BE2C (cell line): Measurements from ENCODE around the gene GLS.
A peak's percentile ranks its signal among the peaks of the same experiment; 100 is the strongest.

Experiments
- DNase-seq: peaks from one replicate; pipeline ENCODE4 v3.0.0-alpha.2; 2020
- H3K27me3 ChIP-seq: fragments of 250-450 bp; sonication (Bioruptor Pico); 2 replicates; pipeline ENCODE4 v1.5.1; 2020; ENCODE audit warnings: mild to moderate bottlenecking
- H3K36me3 ChIP-seq: fragments of 250-450 bp; sonication (Bioruptor Pico); 2 replicates; pipeline ENCODE4 v1.5.1; 2020; ENCODE audit warnings: mild to moderate bottlenecking
- H3K4me1 ChIP-seq: fragments of 250-450 bp; sonication (Bioruptor Pico); 2 replicates; pipeline ENCODE4 v1.5.1; 2020
- H3K4me3 ChIP-seq: 2 replicates; pipeline ENCODE4 v1.5.1; 2011; ENCODE audit warnings: low read depth, low read length
- H3K9me3 ChIP-seq: fragments of 250-450 bp; sonication (Bioruptor Pico); 2 replicates; pipeline ENCODE4 v1.5.1; 2020
- CTCF ChIP-seq: IDR thresholded peaks from 2 replicates; pipeline ENCODE4 v1.5.1; 2012; ENCODE audit warnings: mild to moderate bottlenecking, low read depth, low read length

GLS gene

GRCh38 chr2:190996338-190996946 lies 115.8 kb downstream of the GLS start:
- Histone ChIP-seq H3K9me3 (no peaks in the 10 kb centered on the region), H3K36me3 (peaks cover 58% of the 10 kb centered on the region), H3K4me1 (no peaks in the 10 kb centered on the region), H3K27me3 (no peaks in the 10 kb centered on the region), H3K4me3 (no peak overlapping the region)
- TF ChIP-seq CTCF: peak; percentile 94
- peak; percentile 66 for DNase-seq

- TF ChIP-seq CTCF: no peak
- Histone ChIP-seq H3K27me3 (no peaks in the 10 kb centered on the region), H3K4me1 (no peaks in the 10 kb centered on the region), H3K36me3 (peaks cover 62% of the 10 kb centered on the region), H3K9me3 (no peaks in the 10 kb centered on the region), H3K4me3 (no peak overlapping the region)
- no peak for DNase-seq
Observed at GRCh38 chr2:190996947-190997346, 116.3 kb downstream of the GLS start.

GRCh38 chr2:190997526-190998113 lies 117.0 kb downstream of the GLS start:
- peaks cover 64% of the 10 kb centered on the region for H3K36me3 ChIP-seq
- DNase-seq: no peak

DNA sequence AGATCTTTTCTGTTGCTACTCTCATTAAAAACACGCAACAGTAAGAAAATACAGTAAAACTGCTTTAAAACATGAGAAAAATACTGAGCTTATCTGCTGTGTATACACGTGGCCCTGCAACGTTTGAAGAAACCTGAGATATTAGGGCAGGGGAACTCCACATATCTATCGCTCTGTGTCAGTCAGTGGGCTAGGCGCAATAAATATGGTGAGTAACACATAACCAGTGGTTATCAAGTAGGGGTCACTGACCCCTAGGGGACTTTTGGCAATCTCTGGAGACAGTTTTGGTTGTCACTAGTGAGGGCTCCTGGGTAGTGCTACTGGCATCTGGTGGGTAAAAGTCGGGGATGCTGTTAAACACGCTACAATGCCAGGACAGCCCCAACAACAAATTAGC lies 118.4 kb downstream of the GLS start:
- Histone ChIP-seq H3K4me3 (no peak overlapping the region), H3K36me3 (peaks cover 65% of the 10 kb centered on the region), H3K27me3 (no peaks in the 10 kb centered on the region), H3K9me3 (no peaks in the 10 kb centered on the region), H3K4me1 (no peaks in the 10 kb centered on the region)
- DNase-seq: no peak
- TF ChIP-seq CTCF: no peak

More at GRCh38 chr2:190997526-190998113, 117.0 kb downstream of the GLS start:
- Histone ChIP-seq H3K4me3 (no peak overlapping the region), H3K27me3 (no peaks in the 10 kb centered on the region), H3K4me1 (no peaks in the 10 kb centered on the region), H3K9me3 (no peaks in the 10 kb centered on the region)
- TF ChIP-seq CTCF: no peak

DNA sequence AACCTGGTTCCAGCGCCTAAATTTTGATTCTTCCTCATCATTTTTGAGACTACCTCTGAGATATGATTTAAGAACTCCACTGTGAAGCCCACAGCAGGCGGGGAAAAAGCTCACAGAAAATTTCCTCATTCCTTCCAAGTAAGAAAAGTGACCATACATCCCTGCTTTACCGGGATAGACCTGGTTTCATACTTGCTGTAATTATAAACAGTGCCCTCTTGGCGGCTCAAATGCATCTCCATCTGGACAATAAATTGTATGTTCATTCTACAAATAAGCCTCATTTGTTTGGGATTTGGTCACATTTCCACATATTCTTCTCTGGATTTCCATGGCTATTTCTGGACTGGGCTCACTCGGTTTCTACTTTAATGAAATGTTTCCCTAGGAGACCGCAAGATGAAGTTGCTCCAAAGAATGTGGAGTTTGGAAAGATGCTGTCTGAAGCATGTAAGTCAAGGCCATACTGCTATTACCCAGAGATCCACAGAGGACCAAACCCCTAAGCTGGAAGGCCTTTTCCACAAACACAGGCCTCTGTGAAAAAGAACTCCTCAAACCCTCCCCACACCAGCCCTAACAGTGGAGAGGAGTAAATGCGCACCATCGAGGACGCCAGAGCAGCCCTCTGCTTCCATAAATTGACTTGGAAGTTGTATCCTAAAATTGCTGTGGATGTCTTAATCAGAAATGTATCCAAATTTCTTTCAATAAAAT lies 119.5 kb downstream of the GLS start:
- H3K9me3 ChIP-seq: no peaks in the 10 kb centered on the region
- no peak for TF ChIP-seq CTCF
- no peaks in the 10 kb centered on the region for H3K4me1 ChIP-seq
- H3K27me3 ChIP-seq: no peaks in the 10 kb centered on the region
- peaks cover 68% of the 10 kb centered on the region for H3K36me3 ChIP-seq
- H3K4me3 ChIP-seq: no peak overlapping the region
- no peak for DNase-seq

DNA sequence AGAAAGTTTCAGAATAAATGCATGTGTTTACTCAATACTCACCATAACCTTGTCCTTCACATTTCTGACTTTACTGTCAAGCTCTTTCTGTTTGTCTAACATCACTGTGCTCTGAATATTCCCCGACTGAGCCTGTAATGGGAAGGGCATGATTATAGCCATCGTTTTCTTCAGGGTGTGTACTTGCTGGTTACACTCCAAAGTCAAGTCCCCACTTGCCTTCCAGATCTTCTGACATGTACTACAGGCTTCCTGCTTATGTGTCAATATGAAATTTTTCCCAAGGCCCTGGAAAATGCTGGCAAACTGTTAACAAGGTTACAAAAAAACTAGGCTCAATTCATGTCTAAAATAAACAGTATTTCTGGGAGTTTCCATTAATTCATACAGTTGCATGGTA lies 120.4 kb downstream of the GLS start:
- no peak for DNase-seq
- no peak overlapping the region for H3K4me3 ChIP-seq
- no peaks in the 10 kb centered on the region for H3K9me3 ChIP-seq
- no peaks in the 10 kb centered on the region for H3K27me3 ChIP-seq
- H3K4me1 ChIP-seq: no peaks in the 10 kb centered on the region
- peaks cover 69% of the 10 kb centered on the region for H3K36me3 ChIP-seq
- no peak for TF ChIP-seq CTCF
